ENCODE measurements around the gene EXOC3L4. TPM values are rescaled to one million over a fixed set of nuclear protein-coding genes. Genes with fewer than 3 reads are reported as not detected.
"Not testable (repeated sequence)": the region's sequence is repeated elsewhere in the genome, so short reads cannot be mapped to it uniquely, and the experiment has no call there.

The EXOC3L4 gene
- total RNA-seq, 1 donor from 2014 or later: not detected

GRCh38 chr14:103113303-103113702 lies 18.8 kb downstream of the EXOC3L4 start:
- Histone ChIP-seq H3K9ac (no peak overlapping the region), H3K4me3 (no peak overlapping the region)

GRCh38 chr14:103113774-103114173 lies 19.2 kb downstream of the EXOC3L4 start:
- no peak overlapping the region for H3K27ac ChIP-seq
- Mint-ChIP-seq H3K27me3 (ENCODE audit: insufficient read depth, low read depth) (peaks cover 10% of the 10 kb centered on the region), H3K4me3 (no peak overlapping the region), H3K9me3 (no peaks in the 10 kb centered on the region), H3K27ac (no peak overlapping the region), H3K36me3 (no peaks in the 10 kb centered on the region), H3K4me1 (peaks cover 20% of the 10 kb centered on the region)
- no peaks in the 10 kb centered on the region for H3K9me3 ChIP-seq (ENCODE audit: low read depth)
- H2AFZ ChIP-seq (replicated peaks): no peak overlapping the region
- peaks cover 16% of the 10 kb centered on the region for H3K27me3 ChIP-seq
- no peak for DNase-seq (ENCODE audit: low spot score)
- no peaks in the 10 kb centered on the region for H3K36me3 ChIP-seq
- H3K4me1 ChIP-seq: peaks cover 12% of the 10 kb centered on the region
- no peak overlapping the region for H3K4me2 ChIP-seq
- no peaks in the 10 kb centered on the region for H3K79me2 ChIP-seq (ENCODE audit: low read depth)
- H4K20me1 ChIP-seq (ENCODE audit: low read depth): no peaks in the 10 kb centered on the region
- TF ChIP-seq EZH2phosphoT487 (IDR thresholded peaks at IDR 0.05) (no peak), CTCF (IDR thresholded peaks at IDR 0.05) (no peak), EZH2 (IDR thresholded peaks at IDR 0.05) (no peak)
- H3K4me3 ChIP-seq: no peak overlapping the region
- no peaks in the 10 kb centered on the region for H3F3A ChIP-seq (ENCODE audit: low read depth)
- no peak overlapping the region for H3K9ac ChIP-seq

More at GRCh38 chr14:103113303-103113702, 18.8 kb downstream of the EXOC3L4 start:
- H3K79me2 ChIP-seq (ENCODE audit: low read depth): no peaks in the 10 kb centered on the region
- no peaks in the 10 kb centered on the region for H3K36me3 ChIP-seq
- no peaks in the 10 kb centered on the region for H3K9me3 Mint-ChIP-seq
- H3K9me3 ChIP-seq (ENCODE audit: low read depth): no peaks in the 10 kb centered on the region
- TF ChIP-seq CTCF (IDR thresholded peaks at IDR 0.05) (no peak), EZH2 (IDR thresholded peaks at IDR 0.05) (no peak), EZH2phosphoT487 (IDR thresholded peaks at IDR 0.05) (no peak)
- no peak overlapping the region for H3K27ac Mint-ChIP-seq
- peaks cover 20% of the 10 kb centered on the region for H3K4me1 Mint-ChIP-seq
- no peaks in the 10 kb centered on the region for H3K36me3 Mint-ChIP-seq
- H4K20me1 ChIP-seq (ENCODE audit: low read depth): no peaks in the 10 kb centered on the region
- H3K4me1 ChIP-seq: peaks cover 12% of the 10 kb centered on the region
- no peaks in the 10 kb centered on the region for H3F3A ChIP-seq (ENCODE audit: low read depth)
- peaks cover 16% of the 10 kb centered on the region for H3K27me3 ChIP-seq
- H2AFZ ChIP-seq (replicated peaks): no peak overlapping the region
- H3K4me2 ChIP-seq: no peak overlapping the region
- DNase-seq (ENCODE audit: low spot score): no peak
- peaks cover 10% of the 10 kb centered on the region for H3K27me3 Mint-ChIP-seq (ENCODE audit: insufficient read depth, low read depth)
- H3K4me3 Mint-ChIP-seq: no peak overlapping the region
- H3K27ac ChIP-seq: no peak overlapping the region

GRCh38 chr14:103115086-103115679 lies 20.7 kb downstream of the EXOC3L4 start:
- H3K36me3 Mint-ChIP-seq; H3K4me2 ChIP-seq; H3K27me3 Mint-ChIP-seq (ENCODE audit: insufficient read depth, low read depth); H3K4me3 ChIP-seq; H3K4me3 Mint-ChIP-seq; H3K9me3 Mint-ChIP-seq; H2AFZ ChIP-seq (replicated peaks); H4K20me1 ChIP-seq (ENCODE audit: low read depth); H3K9me3 ChIP-seq (ENCODE audit: low read depth); H3F3A ChIP-seq (ENCODE audit: low read depth); H3K79me2 ChIP-seq (ENCODE audit: low read depth); H3K27ac ChIP-seq; H3K36me3 ChIP-seq; DNase-seq (ENCODE audit: low spot score); H3K27me3 ChIP-seq; H3K4me1 ChIP-seq; H3K9ac ChIP-seq: not testable (repeated sequence)
- H3K4me1 Mint-ChIP-seq: peaks cover 17% of the 10 kb centered on the region
- peak overlapping the region; percentile 10 for H3K27ac Mint-ChIP-seq

- Histone ChIP-seq H3K4me1 (no peaks in the 10 kb centered on the region), H3K4me3 (no peak overlapping the region), H3K27me3 (peaks cover 5% of the 10 kb centered on the region), H3K36me3 (no peaks in the 10 kb centered on the region), H3K9ac (no peak overlapping the region), H3K9me3 (ENCODE audit: low read depth) (no peaks in the 10 kb centered on the region), H3K4me2 (no peak overlapping the region), H2AFZ (replicated peaks) (no peak overlapping the region), H3K79me2 (ENCODE audit: low read depth) (no peaks in the 10 kb centered on the region), H4K20me1 (ENCODE audit: low read depth) (no peaks in the 10 kb centered on the region), H3K27ac (no peak overlapping the region), H3F3A (ENCODE audit: low read depth) (peaks cover 6% of the 10 kb centered on the region)
- peaks cover 11% of the 10 kb centered on the region for H3K4me1 Mint-ChIP-seq
- TF ChIP-seq EZH2phosphoT487 (IDR thresholded peaks at IDR 0.05): no peak
- TF ChIP-seq EZH2 (IDR thresholded peaks at IDR 0.05): no peak
- no peak for TF ChIP-seq CTCF (IDR thresholded peaks at IDR 0.05)
- no peak for DNase-seq (ENCODE audit: low spot score)
- H3K9me3 Mint-ChIP-seq: no peaks in the 10 kb centered on the region
- no peak overlapping the region for H3K27ac Mint-ChIP-seq
- H3K4me3 Mint-ChIP-seq: no peak overlapping the region
- H3K27me3 Mint-ChIP-seq (ENCODE audit: insufficient read depth, low read depth): peaks cover 11% of the 10 kb centered on the region
- no peaks in the 10 kb centered on the region for H3K36me3 Mint-ChIP-seq
Observed at GRCh38 chr14:103115845-103116572, 21.5 kb downstream of the EXOC3L4 start.
